ENCODE data around the gene KCNQ2. TPM values are rescaled to one million over a fixed set of nuclear protein-coding genes. Genes with fewer than 3 reads are reported as not detected.

KCNQ2 gene
- total RNA-seq, 2 donors from 2014 or later, result 0.19 to 0.27 TPM

- H3K27me3 ChIP-seq, result no peaks in the 10 kb centered on the region
- H3K27ac ChIP-seq, result no peak overlapping the region
- no peak for TF ChIP-seq CTCF (IDR thresholded peaks at IDR 0.05)
- no peak overlapping the region for H3K9ac ChIP-seq (ENCODE audit: low read depth in 2 of 2, low read length in 2 of 2)
- H3K36me3 ChIP-seq, result no peaks in the 10 kb centered on the region
- no peaks in the 10 kb centered on the region for H3K9me3 ChIP-seq
- no peak for DNase-seq
- no peak overlapping the region for H3K4me3 ChIP-seq
- no peaks in the 10 kb centered on the region for H3K4me1 ChIP-seq
- intact Hi-C loops (cut with DNase I), result no loop called here
Measured at GRCh38 chr20:63427724-63428330, 44.6 kb downstream of the KCNQ2 start.

GRCh38 chr20:63427206-63427605 is 45.2 kb downstream of the KCNQ2 start:
- intact Hi-C loops (cut with DNase I), result no loop called here

GRCh38 chr20:63425846-63426485 is 46.5 kb downstream of the KCNQ2 start:
- intact Hi-C loops (cut with DNase I), result no loop called here
- no peaks in the 10 kb centered on the region for H3K27me3 ChIP-seq
- H3K9me3 ChIP-seq, result no peaks in the 10 kb centered on the region
- H3K4me3 ChIP-seq, result no peak overlapping the region
- DNase-seq, result no peak
- H3K36me3 ChIP-seq, result no peaks in the 10 kb centered on the region
- no peak overlapping the region for H3K9ac ChIP-seq (ENCODE audit: low read depth in 2 of 2, low read length in 2 of 2)
- H3K27ac ChIP-seq, result no peak overlapping the region
- no peaks in the 10 kb centered on the region for H3K4me1 ChIP-seq
- no peak for TF ChIP-seq CTCF (IDR thresholded peaks at IDR 0.05)

More at GRCh38 chr20:63427206-63427605, 45.2 kb downstream of the KCNQ2 start:
- no peaks in the 10 kb centered on the region for H3K36me3 ChIP-seq
- H3K4me1 ChIP-seq, result no peaks in the 10 kb centered on the region
- H3K27me3 ChIP-seq, result no peaks in the 10 kb centered on the region
- H3K27ac ChIP-seq, result no peak overlapping the region
- TF ChIP-seq CTCF (IDR thresholded peaks at IDR 0.05), result no peak
- no peak for DNase-seq
- no peak overlapping the region for H3K4me3 ChIP-seq
- H3K9me3 ChIP-seq, result no peaks in the 10 kb centered on the region
- H3K9ac ChIP-seq (ENCODE audit: low read depth in 2 of 2, low read length in 2 of 2), result no peak overlapping the region

GRCh38 chr20:63424613-63425012 is 47.8 kb downstream of the KCNQ2 start:
- Histone ChIP-seq H3K36me3 (no peaks in the 10 kb centered on the region), H3K27ac (no peak overlapping the region), H3K4me1 (no peaks in the 10 kb centered on the region), H3K9ac (ENCODE audit: low read depth in 2 of 2, low read length in 2 of 2) (no peak overlapping the region), H3K9me3 (no peaks in the 10 kb centered on the region), H3K27me3 (no peaks in the 10 kb centered on the region), H3K4me3 (no peak overlapping the region)
- no peak for TF ChIP-seq CTCF (IDR thresholded peaks at IDR 0.05)
- intact Hi-C loops (cut with DNase I), result no loop called here
- no peak for DNase-seq

- H3K9ac ChIP-seq (ENCODE audit: low read depth in 2 of 2, low read length in 2 of 2), result no peak overlapping the region
- no peak for TF ChIP-seq CTCF (IDR thresholded peaks at IDR 0.05)
- no peaks in the 10 kb centered on the region for H3K4me1 ChIP-seq
- no peaks in the 10 kb centered on the region for H3K9me3 ChIP-seq
- DNase-seq, result no peak
- no peak overlapping the region for H3K27ac ChIP-seq
- intact Hi-C loops (cut with DNase I), result no loop called here
- no peak overlapping the region for H3K4me3 ChIP-seq
- no peaks in the 10 kb centered on the region for H3K27me3 ChIP-seq
- no peaks in the 10 kb centered on the region for H3K36me3 ChIP-seq
Measured at GRCh38 chr20:63423751-63424150, 48.7 kb downstream of the KCNQ2 start.
